Activated naive CD8-positive, alpha-beta T cell treated with anti-CD3 and anti-CD28 coated beads, Interleukin-2, amount 10 ng/mL, durations not matched to agents 7 days and 5 days (primary cell): ENCODE data around the gene PRPF40A. TPM values are rescaled to one million over a fixed set of nuclear protein-coding genes. Genes with fewer than 3 reads are reported as not detected.

Source experiments
- ATAC-seq: fragments of 150-1000 bp; cut with Tn5 transposase; one replicate; pipeline ENCODE4 v1.10.0; 2021; ENCODE audit warnings: low read depth, moderate library complexity
- POLR2A ChIA-PET: fragments of 350-600 bp; sonication (Branson Sonifier 250); formaldehyde crosslinking; loops from one replicate; lab custom pipeline; 2021; ENCODE audit warnings: antibody characterized with exemption; lab: Charles Lee
- DNase-seq: peaks from one replicate; pipeline ENCODE4 v3.0.0; 2021
- H3K27ac Mint-ChIP-seq: one replicate; pipeline ENCODE4 v1.8.0; 2022; ENCODE audit warnings: mild to moderate bottlenecking, mixed read lengths
- H3K27me3 Mint-ChIP-seq: one replicate; pipeline ENCODE4 v1.8.0; 2022; ENCODE audit warnings: mild to moderate bottlenecking, moderate library complexity, mixed read lengths
- H3K36me3 Mint-ChIP-seq: one replicate; pipeline ENCODE4 v1.8.0; 2021; ENCODE audit warnings: mild to moderate bottlenecking, mixed read lengths
- H3K4me1 Mint-ChIP-seq: one replicate; pipeline ENCODE4 v1.8.0; 2021; ENCODE audit warnings: mixed read lengths
- H3K4me3 Mint-ChIP-seq: one replicate; pipeline ENCODE4 v1.8.0; 2022; ENCODE audit warnings: mild to moderate bottlenecking, moderate library complexity, mixed read lengths
- H3K9me3 Mint-ChIP-seq: one replicate; pipeline ENCODE4 v1.8.0; 2021; ENCODE audit warnings: mixed read lengths
- total RNA-seq, 2 experiments: library from RNA; stranded (reverse); gene quantifications; one replicate each; pipeline ENCODE4 v1.2.3, GENCODE V29; 2021

Gene PRPF40A
- total RNA-seq, 2 experiments from 2014 or later, result 108 to 113 TPM

GRCh38 chr2:152617456-152618192 lies 99.6 kb downstream of the PRPF40A start:
- H3K27me3 Mint-ChIP-seq, result peaks cover 6% of the 10 kb centered on the region
- no peaks in the 10 kb centered on the region for H3K36me3 Mint-ChIP-seq
- no peak for ATAC-seq
- H3K4me1 Mint-ChIP-seq, result peaks cover 6% of the 10 kb centered on the region
- POLR2A ChIA-PET, result no interaction called here
- H3K27ac Mint-ChIP-seq, result no peak overlapping the region
- no peaks in the 10 kb centered on the region for H3K9me3 Mint-ChIP-seq
- DNase-seq, result no peak
- no peak overlapping the region for H3K4me3 Mint-ChIP-seq

DNA sequence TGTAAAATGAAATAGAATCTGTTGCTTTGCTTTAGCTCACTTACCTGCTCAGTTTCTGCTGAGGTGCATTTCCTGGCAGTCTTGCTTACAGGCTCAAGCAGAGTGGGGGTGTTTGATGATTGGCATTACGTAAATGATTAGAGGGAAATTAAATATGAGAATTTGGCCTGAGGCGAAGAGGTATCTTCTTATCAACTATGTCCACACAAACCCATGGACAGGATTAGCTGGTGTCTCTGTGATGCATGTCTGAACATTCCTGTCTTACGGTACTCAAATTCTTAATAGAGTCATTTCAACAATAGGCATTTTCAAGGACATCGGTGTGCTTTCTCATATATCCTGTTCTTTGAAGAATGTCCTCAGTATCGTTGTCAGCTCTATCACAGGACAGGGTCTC lies 102.1 kb downstream of the PRPF40A start:
- POLR2A ChIA-PET, result interaction anchor here (0.5 kb wide), 1 partner anchor 31 kb away, joined by 4 read pairs; no protein-coding TSS in a partner anchor
- H3K4me1 Mint-ChIP-seq, result peaks cover 16% of the 10 kb centered on the region
- peaks cover 6% of the 10 kb centered on the region for H3K27me3 Mint-ChIP-seq
- no peak overlapping the region for H3K4me3 Mint-ChIP-seq
- no peaks in the 10 kb centered on the region for H3K9me3 Mint-ChIP-seq
- H3K36me3 Mint-ChIP-seq, result no peaks in the 10 kb centered on the region
- DNase-seq (no peak), ATAC-seq (no peak)
- H3K27ac Mint-ChIP-seq, result no peak overlapping the region

- no peak overlapping the region for H3K27ac Mint-ChIP-seq
- peaks cover 16% of the 10 kb centered on the region for H3K4me1 Mint-ChIP-seq
- no peak for DNase-seq
- no peak overlapping the region for H3K4me3 Mint-ChIP-seq
- POLR2A ChIA-PET, result no interaction called here
- no peaks in the 10 kb centered on the region for H3K9me3 Mint-ChIP-seq
- no peaks in the 10 kb centered on the region for H3K36me3 Mint-ChIP-seq
- ATAC-seq, result no peak
- H3K27me3 Mint-ChIP-seq, result peaks cover 3% of the 10 kb centered on the region
Observed at GRCh38 chr2:152613235-152613634, 104.0 kb downstream of the PRPF40A start.

DNA sequence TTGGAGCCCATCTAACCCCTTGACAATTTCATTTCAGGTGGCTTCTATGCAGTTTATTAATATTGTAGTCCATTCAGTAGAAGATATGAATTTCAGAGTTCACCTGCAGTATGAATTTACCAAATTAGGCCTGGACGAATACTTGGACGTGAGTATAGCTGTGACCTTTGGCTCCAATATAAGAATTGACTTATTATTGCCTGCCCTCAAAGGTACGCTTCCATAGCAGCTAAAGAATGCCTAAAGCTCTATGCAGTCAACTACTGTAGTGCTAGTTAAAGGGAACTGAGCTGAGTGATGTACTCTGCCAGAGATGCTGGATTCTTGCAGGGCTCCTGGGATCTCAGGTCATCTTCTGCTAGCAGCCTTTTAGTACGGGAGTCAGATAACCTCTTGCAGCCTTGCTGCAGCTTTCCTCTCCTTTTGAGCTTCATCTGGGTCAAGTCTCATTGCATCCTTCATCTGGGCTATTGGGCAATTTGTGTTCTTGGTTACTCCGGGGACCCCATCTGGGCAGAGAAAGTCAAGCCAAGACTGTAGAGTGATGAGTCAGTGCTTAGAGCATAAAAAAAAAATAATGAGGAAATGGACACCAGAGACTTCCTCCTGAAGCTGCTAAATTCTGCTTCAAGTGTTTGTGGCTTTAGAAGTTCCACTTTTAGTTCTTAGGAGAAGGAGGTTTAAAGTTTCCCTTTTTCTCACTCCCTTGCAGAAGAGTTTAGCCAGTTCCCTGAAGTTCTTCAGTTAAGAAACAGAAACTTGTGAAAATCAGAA lies 105.6 kb downstream of the PRPF40A start:
- no peaks in the 10 kb centered on the region for H3K9me3 Mint-ChIP-seq
- H3K27me3 Mint-ChIP-seq, result peaks cover 3% of the 10 kb centered on the region
- peaks cover 16% of the 10 kb centered on the region for H3K4me1 Mint-ChIP-seq
- no peak overlapping the region for H3K27ac Mint-ChIP-seq
- H3K36me3 Mint-ChIP-seq, result no peaks in the 10 kb centered on the region
- DNase-seq (no peak), ATAC-seq (peak; percentile 70)
- POLR2A ChIA-PET, result no interaction called here
- peak overlapping the region; percentile 11 for H3K4me3 Mint-ChIP-seq

DNA sequence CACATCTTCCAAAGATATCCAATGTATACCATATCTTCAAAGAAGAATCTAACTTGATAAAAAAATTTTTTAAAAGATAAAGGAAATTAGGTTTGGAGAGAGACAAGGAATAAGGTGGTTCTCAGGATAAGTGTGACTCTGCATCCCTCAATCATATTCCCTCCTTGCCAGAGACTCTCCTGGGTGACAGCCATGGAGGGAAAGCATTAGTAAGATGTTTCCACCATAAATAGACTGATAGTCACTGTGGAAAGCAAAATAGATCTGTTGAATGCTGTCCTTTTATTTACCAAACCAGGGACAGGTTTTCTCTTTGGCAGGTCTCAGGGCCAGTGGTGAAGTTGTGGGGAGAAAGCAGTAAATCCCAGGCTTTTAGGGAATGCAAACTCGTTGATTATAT lies 107.6 kb downstream of the PRPF40A start:
- no peak for ATAC-seq
- H3K27ac Mint-ChIP-seq, result no peak overlapping the region
- H3K9me3 Mint-ChIP-seq, result no peaks in the 10 kb centered on the region
- peaks cover 16% of the 10 kb centered on the region for H3K4me1 Mint-ChIP-seq
- peaks cover 3% of the 10 kb centered on the region for H3K27me3 Mint-ChIP-seq
- POLR2A ChIA-PET, result no interaction called here
- H3K36me3 Mint-ChIP-seq, result no peaks in the 10 kb centered on the region
- H3K4me3 Mint-ChIP-seq, result no peak overlapping the region
- no peak for DNase-seq

- ATAC-seq (no peak), DNase-seq (no peak)
- Mint-ChIP-seq H3K27ac (no peak overlapping the region), H3K9me3 (no peaks in the 10 kb centered on the region), H3K4me3 (no peak overlapping the region), H3K4me1 (peaks cover 16% of the 10 kb centered on the region), H3K27me3 (peaks cover 3% of the 10 kb centered on the region), H3K36me3 (no peaks in the 10 kb centered on the region)
- POLR2A ChIA-PET, result no interaction called here
Observed at GRCh38 chr2:152609154-152609553, 108.1 kb downstream of the PRPF40A start.

DNA sequence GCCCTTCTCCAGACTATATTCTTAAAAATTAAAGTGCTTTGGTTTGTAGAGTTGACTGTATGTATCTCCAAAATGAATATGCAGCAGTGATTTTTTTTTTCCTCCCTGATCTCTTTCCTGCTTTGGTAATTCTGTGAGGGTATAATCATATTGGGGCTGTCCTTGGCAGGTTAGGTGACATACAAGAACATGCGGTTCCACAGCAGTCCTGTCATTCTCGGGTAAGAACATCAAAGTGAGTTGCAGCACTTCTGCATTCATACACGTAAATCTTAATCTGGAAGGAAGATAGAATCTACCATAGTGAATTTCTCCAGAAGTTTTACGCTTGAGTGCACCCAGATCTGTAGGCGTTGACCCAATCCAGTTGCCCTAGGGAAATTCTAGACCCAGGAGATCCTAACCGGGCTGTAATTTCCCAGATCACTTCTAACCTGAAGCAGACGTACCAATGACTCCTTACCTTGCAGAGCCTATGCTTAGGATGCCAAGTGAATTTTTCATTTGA lies 109.4 kb downstream of the PRPF40A start:
- peaks cover 15% of the 10 kb centered on the region for H3K4me1 Mint-ChIP-seq

DNA sequence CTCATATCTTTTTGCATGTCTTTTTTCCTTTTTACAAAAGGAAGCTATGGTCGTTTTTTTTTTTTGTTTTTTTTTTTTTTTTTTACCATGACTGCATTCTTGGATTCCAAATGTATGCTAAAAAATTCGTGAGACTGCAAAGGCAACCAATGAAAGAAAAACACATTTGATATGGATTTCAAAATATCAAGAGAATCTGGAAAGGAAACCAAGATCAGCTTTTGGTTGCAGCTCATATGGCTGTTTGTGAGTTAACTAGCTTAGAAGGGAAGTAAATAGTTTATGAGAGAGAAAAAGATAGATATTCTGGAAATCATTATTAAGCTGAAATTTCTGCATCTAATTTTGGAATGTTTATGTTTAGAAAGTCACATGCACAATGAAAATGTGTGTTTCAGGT lies 110.3 kb downstream of the PRPF40A start:
- DNase-seq, result no peak
- Mint-ChIP-seq H3K4me1 (peaks cover 10% of the 10 kb centered on the region), H3K27me3 (peaks cover 3% of the 10 kb centered on the region), H3K27ac (no peak overlapping the region), H3K36me3 (no peaks in the 10 kb centered on the region), H3K4me3 (no peak overlapping the region), H3K9me3 (no peaks in the 10 kb centered on the region)
- POLR2A ChIA-PET, result interaction anchor here (0.6 kb wide), 1 partner anchor 531 kb away, joined by 3 read pairs; no protein-coding TSS in a partner anchor
- ATAC-seq, result no peak

More for the DNA sequence above, 109.4 kb downstream of the PRPF40A start:
- POLR2A ChIA-PET, result no interaction called here
- H3K36me3 Mint-ChIP-seq, result no peaks in the 10 kb centered on the region
- H3K9me3 Mint-ChIP-seq, result no peaks in the 10 kb centered on the region
- DNase-seq (no peak), ATAC-seq (no peak)
- peaks cover 3% of the 10 kb centered on the region for H3K27me3 Mint-ChIP-seq
- no peak overlapping the region for H3K4me3 Mint-ChIP-seq
- H3K27ac Mint-ChIP-seq, result no peak overlapping the region

DNA sequence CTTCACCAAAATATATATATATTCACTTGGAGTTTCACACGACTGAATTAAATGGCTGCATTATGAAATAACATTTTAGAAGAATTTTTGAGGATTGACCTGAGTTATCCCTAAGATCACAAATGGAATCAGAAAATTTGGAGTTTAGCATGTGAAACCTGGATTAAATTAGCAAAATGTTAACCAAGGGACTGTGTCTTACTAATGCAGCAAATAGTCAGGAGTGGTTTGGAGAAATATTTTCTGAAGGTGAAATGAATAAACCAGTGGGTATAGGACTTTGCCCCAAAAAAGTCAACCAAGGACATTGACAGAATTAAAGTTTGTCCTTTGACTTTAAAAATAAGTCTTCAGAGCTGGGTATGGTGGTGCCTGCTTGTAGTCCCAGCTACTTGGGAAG lies 111.2 kb downstream of the PRPF40A start:
- DNase-seq (no peak), ATAC-seq (no peak)
- POLR2A ChIA-PET, result no interaction called here
- H3K9me3 Mint-ChIP-seq, result no peaks in the 10 kb centered on the region
- H3K27me3 Mint-ChIP-seq, result peaks cover 3% of the 10 kb centered on the region
- H3K36me3 Mint-ChIP-seq, result no peaks in the 10 kb centered on the region
- no peak overlapping the region for H3K27ac Mint-ChIP-seq
- no peak overlapping the region for H3K4me3 Mint-ChIP-seq
- peaks cover 6% of the 10 kb centered on the region for H3K4me1 Mint-ChIP-seq

- H3K9me3 Mint-ChIP-seq, result no peaks in the 10 kb centered on the region
- H3K27ac Mint-ChIP-seq, result no peak overlapping the region
- ATAC-seq, result no peak
- H3K4me1 Mint-ChIP-seq, result peaks cover 6% of the 10 kb centered on the region
- H3K4me3 Mint-ChIP-seq, result no peak overlapping the region
- H3K36me3 Mint-ChIP-seq, result no peaks in the 10 kb centered on the region
- DNase-seq, result no peak
- no peaks in the 10 kb centered on the region for H3K27me3 Mint-ChIP-seq
- POLR2A ChIA-PET, result no interaction called here
Observed at GRCh38 chr2:152603166-152603565, 114.1 kb downstream of the PRPF40A start.

DNA sequence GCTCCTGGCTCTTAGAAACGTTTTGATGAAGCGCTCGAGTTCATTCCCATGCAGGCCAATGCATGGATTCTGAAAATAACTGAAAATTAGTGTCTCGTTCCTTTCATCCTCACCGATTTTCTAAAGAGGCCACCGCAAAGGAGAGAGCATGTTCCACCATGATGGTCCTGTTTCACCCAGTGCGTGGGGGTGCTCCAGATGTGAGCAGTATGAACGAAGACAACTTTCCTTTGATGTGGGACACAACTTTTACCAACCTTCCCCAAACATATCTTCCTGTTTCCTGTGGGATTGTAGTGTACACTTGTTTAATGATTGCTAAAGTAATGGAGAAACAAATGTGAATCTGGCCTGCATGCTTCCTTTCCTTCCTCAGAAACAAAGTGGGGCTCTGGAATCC lies 114.5 kb downstream of the PRPF40A start:
- Mint-ChIP-seq H3K4me3 (no peak overlapping the region), H3K4me1 (peaks cover 6% of the 10 kb centered on the region), H3K27ac (no peak overlapping the region), H3K9me3 (no peaks in the 10 kb centered on the region), H3K36me3 (no peaks in the 10 kb centered on the region), H3K27me3 (no peaks in the 10 kb centered on the region)
- POLR2A ChIA-PET, result no interaction called here
- DNase-seq, result no peak
- ATAC-seq, result no peak
